ENCODE data around the gene TSGA10IP.

Gene TSGA10IP

DNA sequence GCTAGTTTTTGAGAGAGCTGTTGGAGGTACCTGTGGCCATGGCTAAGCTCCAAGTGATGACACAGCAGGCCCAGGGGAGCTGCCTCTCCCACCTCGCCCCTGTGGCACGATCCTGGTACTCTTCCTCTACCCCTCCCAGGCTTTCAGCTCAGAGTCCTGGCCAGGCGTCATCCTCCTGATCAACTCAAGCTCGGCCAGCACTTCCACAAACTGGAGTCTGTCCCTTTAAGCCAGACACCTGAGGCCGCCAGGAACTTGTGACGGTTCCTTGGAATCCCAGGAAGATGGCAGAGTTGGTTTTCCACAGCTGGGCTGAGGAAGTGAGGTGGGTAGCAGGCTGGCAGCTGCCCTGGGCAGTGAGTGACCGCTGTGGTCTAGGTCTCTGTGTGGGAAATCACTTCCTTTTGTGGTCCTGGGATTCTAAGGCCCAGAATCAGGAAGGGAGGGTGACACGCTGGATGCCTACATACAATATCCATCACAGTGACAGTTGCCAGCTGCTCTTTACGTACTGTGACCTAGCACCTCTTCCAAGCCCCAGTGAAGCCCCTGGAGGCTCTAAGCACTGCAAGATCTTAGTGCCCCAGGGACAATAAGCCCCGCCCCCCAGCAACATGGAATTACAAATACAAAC is 63.3 kb downstream of the TSGA10IP start:
- DNase-seq: no peak

All from CD4-positive, alpha-beta T cell treated with Interleukin-1 beta for 1 hour (primary cell).